Measurements from ENCODE around the gene DAD1. TPM values are rescaled to one million over a fixed set of nuclear protein-coding genes. Genes with fewer than 3 reads are reported as not detected.

Gene DAD1
- total RNA-seq, 2 experiments from 2014 or later, result 117 to 154 TPM

GRCh38 chr14:22530127-22530526, 58.9 kb downstream of the DAD1 start:
- DNase-seq (ENCODE audit: low spot score), result no peak

GRCh38 chr14:22526744-22527143, 62.3 kb downstream of the DAD1 start:
- Histone ChIP-seq H3K4me3 (ENCODE audit: low read depth, low read length, poor library complexity, severe bottlenecking) (no peak overlapping the region), H3K4me2 (ENCODE audit: low read length) (peak overlapping the region; percentile 49), H3K9me3 (ENCODE audit: low read length) (no peaks in the 10 kb centered on the region), H3K36me3 (ENCODE audit: insufficient read depth, low read length) (no peaks in the 10 kb centered on the region), H3K79me2 (ENCODE audit: insufficient read depth, low read depth, low read length) (no peaks in the 10 kb centered on the region), H3K4me1 (ENCODE audit: insufficient read depth, low read length, poor library complexity, severe bottlenecking) (peaks cover 83% of the 10 kb centered on the region), H2AFZ (ENCODE audit: low read length) (peak overlapping the region; percentile 66; the same call in 1 of the 2 replicates), H3K9me2 (ENCODE audit: insufficient read depth, low read length) (no peaks in the 10 kb centered on the region), H3K27ac (ENCODE audit: low read depth, low read length, poor library complexity, severe bottlenecking) (no peak overlapping the region), H4K20me1 (ENCODE audit: insufficient read depth, low read length) (no peaks in the 10 kb centered on the region)
- POLR2A ChIA-PET, result interaction anchor here (1.0 to 1.4 kb wide), 2 partner anchors 11 to 24 kb away, joined by 3 read pairs; no protein-coding TSS in a partner anchor
- TF ChIP-seq EZH2phosphoT487 (IDR thresholded peaks at IDR 0.05; ENCODE audit: borderline replicate concordance, low read depth, low read length), result no peak
- TF ChIP-seq CTCF (conservative IDR thresholded peaks at IDR 0.05; ENCODE audit: low read length), result no peak
- CTCF ChIA-PET (ENCODE audit: unreplicated experiment), result interaction anchor here (1.3 kb wide), 1 partner anchor 18 kb away, joined by 3 read pairs; no protein-coding TSS in a partner anchor
- intact Hi-C loops (cut with micrococcal nuclease; ENCODE audit: unreplicated experiment), result no loop called here
- DNase-seq (ENCODE audit: low spot score), result no peak
- BruUV-seq (replicated peaks), result no TSS peak

More at GRCh38 chr14:22530127-22530526, 58.9 kb downstream of the DAD1 start:
- H4K20me1 ChIP-seq (ENCODE audit: insufficient read depth, low read length), result no peaks in the 10 kb centered on the region
- peaks cover 32% of the 10 kb centered on the region; the same call in 1 of the 2 replicates for H3K79me2 ChIP-seq (ENCODE audit: insufficient read depth, low read depth, low read length)
- no peaks in the 10 kb centered on the region for H3K9me3 ChIP-seq (ENCODE audit: low read length)
- peaks cover 83% of the 10 kb centered on the region for H3K4me1 ChIP-seq (ENCODE audit: insufficient read depth, low read length, poor library complexity, severe bottlenecking)
- no peak overlapping the region for H3K4me3 ChIP-seq (ENCODE audit: low read depth, low read length, poor library complexity, severe bottlenecking)
- CTCF ChIA-PET (ENCODE audit: unreplicated experiment), result interaction anchor here (0.8 kb wide), 1 partner anchor 26 kb away, joined by 3 read pairs; no protein-coding TSS in a partner anchor
- peaks cover 5% of the 10 kb centered on the region; the same call in 1 of the 2 replicates for H3K36me3 ChIP-seq (ENCODE audit: insufficient read depth, low read length)
- H3K27ac ChIP-seq (ENCODE audit: low read depth, low read length, poor library complexity, severe bottlenecking), result peak overlapping the region; percentile 17
- BruUV-seq (replicated peaks), result no TSS peak
- TF ChIP-seq CTCF (conservative IDR thresholded peaks at IDR 0.05; ENCODE audit: low read length) (no peak), EZH2phosphoT487 (IDR thresholded peaks at IDR 0.05; ENCODE audit: borderline replicate concordance, low read depth, low read length) (no peak)
- intact Hi-C loops (cut with micrococcal nuclease; ENCODE audit: unreplicated experiment), result no loop called here
- H3K9me2 ChIP-seq (ENCODE audit: insufficient read depth, low read length), result no peaks in the 10 kb centered on the region
- POLR2A ChIA-PET, result interaction anchor here (1.0 to 5.9 kb wide), 10 partner anchors 9 to 279 kb away, joined by 3 to 101 read pairs (median 11); partner anchors contain the start of gene ABHD4
- peak overlapping the region; percentile 39 for H3K4me2 ChIP-seq (ENCODE audit: low read length)
- H2AFZ ChIP-seq (ENCODE audit: low read length), result peak overlapping the region; percentile 55; the same call in 1 of the 2 replicates

- BruUV-seq (replicated peaks), result no TSS peak
- H3K27ac ChIP-seq (ENCODE audit: low read depth, low read length, poor library complexity, severe bottlenecking), result no peak overlapping the region
- H3K4me1 ChIP-seq (ENCODE audit: insufficient read depth, low read length, poor library complexity, severe bottlenecking), result peaks cover 84% of the 10 kb centered on the region
- no peaks in the 10 kb centered on the region for H3K9me2 ChIP-seq (ENCODE audit: insufficient read depth, low read length)
- TF ChIP-seq EZH2phosphoT487 (IDR thresholded peaks at IDR 0.05; ENCODE audit: borderline replicate concordance, low read depth, low read length) (no peak), CTCF (conservative IDR thresholded peaks at IDR 0.05; ENCODE audit: low read length) (no peak)
- DNase-seq (ENCODE audit: low spot score), result no peak
- H3K36me3 ChIP-seq (ENCODE audit: insufficient read depth, low read length), result no peaks in the 10 kb centered on the region
- ChIA-PET POLR2A (interaction anchor here (2.3 kb wide), 1 partner anchor 10 kb away, joined by 10 read pairs; no protein-coding TSS in a partner anchor), CTCF (ENCODE audit: unreplicated experiment) (interaction anchor here (1.3 kb wide), 1 partner anchor 18 kb away, joined by 3 read pairs; no protein-coding TSS in a partner anchor)
- no peak overlapping the region for H2AFZ ChIP-seq (ENCODE audit: low read length)
- H3K4me2 ChIP-seq (ENCODE audit: low read length), result peak overlapping the region; percentile 49; the same call in 1 of the 2 replicates
- intact Hi-C loops (cut with micrococcal nuclease; ENCODE audit: unreplicated experiment), result no loop called here
- H3K4me3 ChIP-seq (ENCODE audit: low read depth, low read length, poor library complexity, severe bottlenecking), result no peak overlapping the region
- H3K9me3 ChIP-seq (ENCODE audit: low read length), result no peaks in the 10 kb centered on the region
- H4K20me1 ChIP-seq (ENCODE audit: insufficient read depth, low read length), result no peaks in the 10 kb centered on the region
- no peaks in the 10 kb centered on the region for H3K79me2 ChIP-seq (ENCODE audit: insufficient read depth, low read depth, low read length)
These were observed 62.8 kb downstream of the DAD1 start for GRCh38 chr14:22526218-22526617.

Data from OCI-LY7 (cell line).